Esophagus squamous epithelium (tissue), 5 donors: Measurements from ENCODE around the gene SELENOK. TPM values are rescaled to one million over a fixed set of nuclear protein-coding genes. Genes with fewer than 3 reads are reported as not detected.
A peak's percentile ranks its signal among the peaks of the same experiment; 100 is the strongest.

ENCODE experiments used
- DNase-seq: peaks from one replicate; lab custom pipeline; 2025; lab: John Stamatoyannopoulos, UW
- H3K27ac ChIP-seq, 4 donors: fragments of 200-600 bp; sonication (generic); one replicate each; pipeline ENCODE4 v1.5.1; 2016 to 2019; ENCODE audit warnings: mild to moderate bottlenecking in 1 of 4
- H3K27me3 ChIP-seq, 4 donors: fragments of 200-600 bp; sonication (generic); 1 replicate in 3 of 4; 2 replicates in 1 of 4; pipeline versions ENCODE4 v1.5.1 to v1.6.0; 2017 to 2021; ENCODE audit warnings: antibody characterized with exemption in 1 of 4
- H3K36me3 ChIP-seq, 3 donors: fragments of 200-600 bp; sonication (generic); one replicate each; pipeline ENCODE4 v1.5.1; 2016 to 2019
- H3K4me1 ChIP-seq, 3 donors: fragments of 200-600 bp; sonication (generic); one replicate each; pipeline ENCODE4 v1.5.1; 2017 to 2019
- H3K4me3 ChIP-seq, 4 donors: fragments of 200-600 bp; sonication (generic); 1 replicate in 3 of 4; 2 replicates in 1 of 4; pipeline ENCODE4 v1.5.1; 2016 to 2019; ENCODE audit warnings: mild to moderate bottlenecking in 2 of 4, moderate library complexity in 1 of 4
- H3K9me3 ChIP-seq, 3 donors: fragments of 200-600 bp; sonication (generic); one replicate each; pipeline ENCODE4 v1.5.1; 2016 to 2019
- CTCF ChIP-seq, 6 experiments: fragments of 450-650 bp in 4 of 6; fragments of 200-600 bp in 2 of 6; sonication (generic) in 2 of 6; IDR thresholded peaks; one replicate each; pipeline ENCODE4 v1.5.1; 2016 to 2019; ENCODE audit warnings: antibody characterized with exemption in 6 of 6, mild to moderate bottlenecking in 4 of 6, moderate library complexity in 4 of 6
- POLR2A ChIP-seq, 4 donors: fragments of 450-650 bp; IDR thresholded peaks; one replicate each; pipeline ENCODE4 v1.6.1; 2017; ENCODE audit warnings: antibody characterized with exemption in 4 of 4, mild to moderate bottlenecking in 4 of 4, moderate library complexity in 3 of 4
- WGBS, 2 donors: methylation state at CpG; one replicate each; pipeline ENCODE4 v1.1.5; 2018; 5-methylcytosine and 5-hydroxymethylcytosine counted together
- intact Hi-C: fragments of 100-400 bp; cut with DNase I; formaldehyde crosslinking; loops from one replicate; pipeline ENCODE4 v1.15.0; 2022
- total RNA-seq, 4 donors: library from RNA; depleted of rRNA; stranded (reverse); fragments of >200 nt; gene quantifications; one replicate each; pipeline ENCODE4 v1.1.0, GENCODE V29; 2016
- donor health status: DM: yes; HTN: yes; CAD: no.

The SELENOK gene
- total RNA-seq, 4 donors from 2014 or later: 16.4 to 36.2 (median 27.2) TPM

- intact Hi-C loops: no loop called here
- Histone ChIP-seq H3K4me3 (no peak overlapping the region), H3K4me1 (peaks cover 6 to 20% (median 10%) of the 10 kb centered on the region in 3 donors), H3K36me3 (no peaks in the 10 kb centered on the region), H3K27me3 (peaks cover 0 to 54% (median 0%) of the 10 kb centered on the region in 4 donors), H3K9me3 (no peaks in the 10 kb centered on the region), H3K27ac (no peak overlapping the region)
- 70 to 92% methylated on average over 2 to 8 of the region's 9 CpGs for WGBS, 2 donors
- TF ChIP-seq CTCF (IDR thresholded peaks at IDR 0.05): no peak
- no peak for TF ChIP-seq POLR2A (IDR thresholded peaks at IDR 0.05)
- no peak for DNase-seq
These were observed 47.2 kb downstream of the SELENOK start for GRCh38 chr3:53844262-53845102.

GRCh38 chr3:53843195-53844177 lies 48.2 kb downstream of the SELENOK start:
- no peak for TF ChIP-seq POLR2A (IDR thresholded peaks at IDR 0.05)
- TF ChIP-seq CTCF (IDR thresholded peaks at IDR 0.05): no peak
- WGBS, 2 donors: 82 to 84% methylated on average over 6 to 9 of the region's 10 CpGs
- Histone ChIP-seq H3K4me3 (no peak overlapping the region), H3K27me3 (peaks cover 0 to 46% (median 0%) of the 10 kb centered on the region in 4 donors), H3K9me3 (no peaks in the 10 kb centered on the region), H3K4me1 (peaks cover 6 to 20% (median 10%) of the 10 kb centered on the region in 3 donors), H3K27ac (no peak overlapping the region), H3K36me3 (no peaks in the 10 kb centered on the region)
- intact Hi-C loops: no loop called here
- no peak for DNase-seq

GRCh38 chr3:53842436-53843194 lies 49.0 kb downstream of the SELENOK start:
- Histone ChIP-seq H3K36me3 (no peaks in the 10 kb centered on the region), H3K4me1 (peaks cover 6 to 20% (median 10%) of the 10 kb centered on the region in 3 donors), H3K4me3 (no peak overlapping the region), H3K27ac (no peak overlapping the region), H3K9me3 (no peaks in the 10 kb centered on the region), H3K27me3 (peaks cover 0 to 37% (median 0%) of the 10 kb centered on the region in 4 donors)
- WGBS, 2 donors: 55 to 64% methylated on average over 5 to 9 of the region's 12 CpGs
- TF ChIP-seq CTCF (IDR thresholded peaks at IDR 0.05): peak in 3 of 6 experiments; percentile 4 to 43 (median 15)
- TF ChIP-seq POLR2A (IDR thresholded peaks at IDR 0.05): no peak
- intact Hi-C loops: no loop called here
- no peak for DNase-seq

- DNase-seq: no peak
- intact Hi-C loops: no loop called here
- 79 to 91% methylated on average over 4 of the region's 5 CpGs for WGBS, 2 donors
- Histone ChIP-seq H3K4me1 (peaks cover 0 to 13% (median 5%) of the 10 kb centered on the region in 3 donors), H3K36me3 (no peaks in the 10 kb centered on the region), H3K27me3 (peaks cover 0 to 24% (median 0%) of the 10 kb centered on the region in 4 donors), H3K9me3 (no peaks in the 10 kb centered on the region), H3K27ac (no peak overlapping the region), H3K4me3 (no peak overlapping the region)
- TF ChIP-seq CTCF (IDR thresholded peaks at IDR 0.05): no peak
- TF ChIP-seq POLR2A (IDR thresholded peaks at IDR 0.05): no peak
These were observed 50.4 kb downstream of the SELENOK start for GRCh38 chr3:53841296-53841695.
